ENCODE results near the gene TRPM2.

TRPM2 gene

GRCh38 chr21:44353191-44353970, at the start of gene TRPM2:
Gene TRPM2, plus strand, starts transcription at chr21:44353621. Its CDS starts 80 bp downstream, at chr21:44353701.
- DNase-seq, result no peak

GRCh38 chr21:44304011-44304616, 49.3 kb upstream of the TRPM2 start:
- DNase-seq, result no peak

DNA sequence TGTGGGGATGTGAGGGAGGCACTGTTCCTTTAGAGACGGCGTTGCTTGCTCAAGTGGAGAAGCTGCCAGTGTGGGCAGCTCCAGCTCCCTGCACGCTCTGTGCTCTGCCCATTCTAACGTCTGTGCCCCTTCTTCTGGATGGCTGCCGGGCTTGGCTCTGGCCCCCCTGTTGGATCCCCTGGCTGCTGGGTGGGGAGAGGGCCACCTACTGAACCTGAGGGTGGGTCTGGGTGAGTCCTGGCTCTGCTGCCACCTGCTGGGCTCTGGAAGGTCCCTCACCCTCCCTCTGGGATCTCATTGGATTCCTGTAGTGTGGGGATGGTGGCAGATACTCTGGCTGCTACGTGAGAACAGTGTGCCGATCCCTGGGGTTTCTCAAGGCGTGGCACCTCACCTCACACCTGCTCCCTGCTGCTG, 48.5 kb upstream of the TRPM2 start:
- DNase-seq, result peak; percentile 89

GRCh38 chr21:44305691-44306090, 47.7 kb upstream of the TRPM2 start:
- DNase-seq, result no peak

- DNase-seq, result no peak
These were observed 46.3 kb upstream of the TRPM2 start for GRCh38 chr21:44306936-44307704.

DNA sequence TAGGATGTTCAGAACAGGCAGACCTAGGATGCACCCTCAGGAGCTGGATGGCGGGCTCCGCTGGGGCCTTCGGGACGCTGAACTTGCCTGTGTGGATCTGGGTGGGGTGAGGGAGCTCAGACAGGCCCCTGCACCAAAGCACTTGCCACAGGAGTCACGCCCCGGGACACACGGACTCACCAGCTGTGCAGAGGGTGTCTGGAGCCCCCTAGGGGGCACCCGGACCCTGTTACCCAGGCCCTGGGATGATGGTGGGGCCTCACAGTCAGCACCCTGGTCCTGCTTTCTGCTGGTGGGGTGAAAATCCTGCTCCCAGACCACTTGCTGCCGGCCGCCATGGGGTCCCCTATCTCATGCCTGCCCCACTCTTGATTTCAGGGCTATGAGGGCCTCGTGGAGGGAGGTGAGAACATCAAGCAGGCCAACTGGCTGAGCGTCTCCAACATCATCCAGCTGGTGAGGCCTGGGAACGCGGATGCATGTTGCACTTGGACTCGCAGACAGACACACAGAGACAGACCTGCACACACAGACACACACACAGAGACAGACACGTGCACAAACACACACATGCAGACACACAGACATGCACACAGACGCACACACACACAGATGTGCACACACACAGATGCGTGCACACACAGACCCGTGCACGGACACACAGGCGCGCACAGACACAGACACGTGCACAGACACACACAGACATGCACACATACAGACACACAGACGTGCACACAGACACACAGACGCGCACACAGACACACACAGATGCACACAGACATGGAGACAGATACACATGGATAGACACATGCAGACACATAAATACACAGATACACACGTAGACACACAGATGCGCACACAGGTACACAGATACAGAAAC, 42.6 kb upstream of the TRPM2 start:
- no peak for DNase-seq

- no peak for DNase-seq
These were observed 41.3 kb upstream of the TRPM2 start for GRCh38 chr21:44312089-44312488.

DNA sequence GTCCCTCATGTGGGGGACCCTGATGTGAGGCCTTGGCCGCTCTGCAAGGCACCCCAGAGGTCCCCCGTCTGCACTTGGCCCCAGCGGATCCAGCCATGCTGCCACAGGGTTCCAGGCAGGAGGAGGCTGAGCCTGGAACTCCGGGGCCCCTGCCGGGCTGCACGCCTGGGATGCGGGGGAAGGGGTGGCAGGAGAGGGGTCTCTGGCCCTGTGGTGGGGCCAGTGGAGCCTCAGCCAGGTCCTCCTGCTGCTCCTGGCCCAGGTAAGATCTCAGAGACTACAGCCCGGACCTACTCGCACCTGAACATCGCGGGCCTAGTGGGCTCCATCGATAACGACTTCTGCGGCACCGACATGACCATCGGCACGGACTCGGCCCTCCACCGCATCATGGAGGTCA, 40.7 kb upstream of the TRPM2 start:
- DNase-seq, result no peak

GRCh38 chr21:44313451-44313850, 40.0 kb upstream of the TRPM2 start:
- DNase-seq, result no peak

DNA sequence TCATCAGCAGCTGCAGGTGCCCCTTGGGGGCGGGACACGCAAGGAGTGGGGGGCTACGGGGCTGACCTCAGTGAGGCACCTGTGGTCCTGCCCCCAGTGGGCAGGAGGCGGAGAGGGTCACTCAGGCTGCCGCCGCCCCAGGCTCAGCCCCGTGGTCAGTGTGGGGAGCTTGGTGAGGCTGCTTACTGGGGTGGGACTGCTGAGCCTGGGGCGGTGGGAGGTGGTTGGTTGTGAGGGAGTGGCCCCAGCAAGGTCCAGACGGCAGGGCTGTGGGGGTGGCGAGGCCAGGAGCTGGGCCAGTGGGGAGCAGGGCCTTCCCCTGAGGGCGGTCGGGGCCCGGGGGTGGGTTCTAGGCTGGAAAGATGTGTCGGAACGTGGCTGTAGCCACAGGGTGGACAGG, 39.3 kb upstream of the TRPM2 start:
- no peak for DNase-seq

DNA sequence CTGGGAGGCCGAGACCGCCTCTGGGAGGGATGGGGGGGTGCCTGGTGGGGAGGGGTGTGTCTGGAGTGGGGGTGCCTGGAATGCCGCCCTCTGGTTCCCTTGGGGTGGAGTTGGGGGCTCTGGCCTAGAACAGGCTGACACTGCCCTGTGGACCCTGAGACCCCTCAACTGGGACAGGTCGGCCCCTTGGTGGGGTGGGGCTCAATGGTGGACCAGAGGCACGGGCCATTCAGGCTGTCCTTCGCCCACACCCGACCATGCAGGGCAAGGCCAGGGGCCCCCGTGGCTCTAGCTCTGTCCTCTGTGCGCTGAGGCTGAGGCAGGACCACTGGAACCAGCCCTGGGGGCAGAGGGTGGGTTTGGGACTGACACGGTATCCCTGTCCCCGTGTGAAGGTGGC, 38.9 kb upstream of the TRPM2 start:
- DNase-seq, result no peak

- DNase-seq, result no peak
These were observed 37.7 kb upstream of the TRPM2 start for GRCh38 chr21:44315691-44316203.

GRCh38 chr21:44316277-44316900, 37.0 kb upstream of the TRPM2 start:
- no peak for DNase-seq

- DNase-seq, result no peak
These were observed 36.1 kb upstream of the TRPM2 start for GRCh38 chr21:44317241-44317782.

DNA sequence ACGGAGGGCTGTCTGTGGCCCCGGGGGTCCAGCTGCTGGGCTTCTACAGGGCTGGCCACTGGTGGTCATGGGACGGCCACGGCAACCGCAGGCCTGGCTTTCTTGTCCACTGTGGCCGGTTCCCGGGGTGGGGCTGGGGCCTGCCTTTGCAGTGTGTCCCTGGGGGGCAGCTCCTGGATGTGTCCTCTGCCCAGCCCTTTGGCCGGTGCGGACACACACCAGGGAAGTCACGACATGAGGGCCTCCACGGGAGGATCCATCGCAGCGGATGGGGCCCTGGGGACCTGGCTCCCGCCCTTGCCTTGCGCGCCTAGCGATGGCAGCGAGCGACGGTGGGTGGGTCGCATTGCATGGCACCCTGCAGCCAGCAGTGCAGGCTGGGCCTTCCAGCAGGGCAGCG, 35.5 kb upstream of the TRPM2 start:
- no peak for DNase-seq

- DNase-seq, result no peak
These were observed 34.7 kb upstream of the TRPM2 start for GRCh38 chr21:44318489-44319285.

GRCh38 chr21:44319407-44320065, 33.9 kb upstream of the TRPM2 start:
- no peak for DNase-seq

DNA sequence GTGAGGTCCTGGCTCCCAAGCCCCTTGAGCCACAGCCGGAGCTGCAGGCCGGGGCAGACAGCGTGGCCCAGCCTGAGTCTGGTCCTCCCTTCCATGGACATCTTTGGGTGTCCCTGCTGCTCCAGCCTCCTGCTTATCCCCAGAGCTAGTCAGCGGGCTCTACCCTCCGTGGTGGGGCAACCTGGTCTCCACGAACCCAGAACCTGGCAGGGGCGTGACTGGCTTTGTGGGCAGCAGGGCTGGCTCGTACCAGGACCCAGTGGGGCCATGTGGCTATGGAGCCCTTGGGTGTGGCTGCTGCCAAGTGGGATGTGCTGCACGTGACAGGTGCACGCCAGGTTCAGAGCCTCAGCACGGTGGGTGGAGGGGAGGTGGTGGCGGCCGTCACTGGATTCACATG, 32.6 kb upstream of the TRPM2 start:
- no peak for DNase-seq

GRCh38 chr21:44321846-44322450, 31.5 kb upstream of the TRPM2 start:
- no peak for DNase-seq

All from NCI-H82 (cell line).